ENCODE results near the gene SEC22B. TPM values are rescaled to one million over a fixed set of nuclear protein-coding genes. Genes with fewer than 3 reads are reported as not detected.
"Not testable (repeated sequence)": the region's sequence is repeated elsewhere in the genome, so short reads cannot be mapped to it uniquely, and the experiment has no call there.

Gene SEC22B
- total and polyA plus RNA-seq, 4 donors = 25.1 to 39.1 (median 25.7) TPM

- not testable (repeated sequence) for H3K27me3 ChIP-seq (ENCODE audit: control insufficient read depth, insufficient read depth, low read length); H3K4me3 ChIP-seq (ENCODE audit: low read depth, low read length); H3K9me3 ChIP-seq (ENCODE audit: control insufficient read depth, insufficient read depth, low read length); DNase-seq (ENCODE audit: low read depth in 4 of 6, low spot score in 6 of 6); H3K36me3 ChIP-seq (ENCODE audit: control insufficient read depth, insufficient read depth, low read length); H3K27ac ChIP-seq (ENCODE audit: low read depth, low read length); H3K4me1 ChIP-seq (ENCODE audit: control insufficient read depth, insufficient read depth, low read length)
Observed at GRCh38 chr1:120149420-120150059, 26.8 kb downstream of the SEC22B start.

- not testable (repeated sequence) for H3K36me3 ChIP-seq (ENCODE audit: control insufficient read depth, insufficient read depth, low read length); H3K4me1 ChIP-seq (ENCODE audit: control insufficient read depth, insufficient read depth, low read length); H3K9me3 ChIP-seq (ENCODE audit: control insufficient read depth, insufficient read depth, low read length); H3K27ac ChIP-seq (ENCODE audit: low read depth, low read length); H3K27me3 ChIP-seq (ENCODE audit: control insufficient read depth, insufficient read depth, low read length); H3K4me3 ChIP-seq (ENCODE audit: low read depth, low read length)
- peak in 1 of 6 donors; percentile 67 for DNase-seq (ENCODE audit: low read depth in 4 of 6, low spot score in 6 of 6)
- WGBS (ENCODE audit: insufficient coverage) = no CpG with 5 or more reads among the region's 1 CpG
Observed at GRCh38 chr1:120145806-120146205, 30.5 kb downstream of the SEC22B start.

GRCh38 chr1:120144626-120145025, 31.7 kb downstream of the SEC22B start:
- not testable (repeated sequence) for DNase-seq (ENCODE audit: low read depth in 4 of 6, low spot score in 6 of 6); H3K9me3 ChIP-seq (ENCODE audit: control insufficient read depth, insufficient read depth, low read length); H3K27me3 ChIP-seq (ENCODE audit: control insufficient read depth, insufficient read depth, low read length); H3K4me1 ChIP-seq (ENCODE audit: control insufficient read depth, insufficient read depth, low read length); H3K27ac ChIP-seq (ENCODE audit: low read depth, low read length); H3K4me3 ChIP-seq (ENCODE audit: low read depth, low read length); H3K36me3 ChIP-seq (ENCODE audit: control insufficient read depth, insufficient read depth, low read length)
- WGBS (ENCODE audit: insufficient coverage) = no CpG with 5 or more reads among the region's 1 CpG

- not testable (repeated sequence) for H3K27ac ChIP-seq (ENCODE audit: low read depth, low read length); H3K27me3 ChIP-seq (ENCODE audit: control insufficient read depth, insufficient read depth, low read length); DNase-seq (ENCODE audit: low read depth in 4 of 6, low spot score in 6 of 6); H3K4me1 ChIP-seq (ENCODE audit: control insufficient read depth, insufficient read depth, low read length); H3K4me3 ChIP-seq (ENCODE audit: low read depth, low read length); H3K9me3 ChIP-seq (ENCODE audit: control insufficient read depth, insufficient read depth, low read length); H3K36me3 ChIP-seq (ENCODE audit: control insufficient read depth, insufficient read depth, low read length)
- no CpG with 5 or more reads among the region's 2 CpGs for WGBS (ENCODE audit: insufficient coverage)
Observed at GRCh38 chr1:120144169-120144568, 32.2 kb downstream of the SEC22B start.

- not testable (repeated sequence) for DNase-seq (ENCODE audit: low read depth in 4 of 6, low spot score in 6 of 6); H3K4me1 ChIP-seq (ENCODE audit: control insufficient read depth, insufficient read depth, low read length); H3K27ac ChIP-seq (ENCODE audit: low read depth, low read length); H3K27me3 ChIP-seq (ENCODE audit: control insufficient read depth, insufficient read depth, low read length); H3K36me3 ChIP-seq (ENCODE audit: control insufficient read depth, insufficient read depth, low read length); H3K4me3 ChIP-seq (ENCODE audit: low read depth, low read length); H3K9me3 ChIP-seq (ENCODE audit: control insufficient read depth, insufficient read depth, low read length)
- no CpG with 5 or more reads among the region's 3 CpGs for WGBS (ENCODE audit: insufficient coverage)
Observed at GRCh38 chr1:120143334-120143733, 33.0 kb downstream of the SEC22B start.

GRCh38 chr1:120142512-120143263, 33.6 kb downstream of the SEC22B start:
- H3K4me3 ChIP-seq (ENCODE audit: low read depth, low read length); H3K9me3 ChIP-seq (ENCODE audit: control insufficient read depth, insufficient read depth, low read length); H3K27ac ChIP-seq (ENCODE audit: low read depth, low read length); H3K4me1 ChIP-seq (ENCODE audit: control insufficient read depth, insufficient read depth, low read length); H3K27me3 ChIP-seq (ENCODE audit: control insufficient read depth, insufficient read depth, low read length); H3K36me3 ChIP-seq (ENCODE audit: control insufficient read depth, insufficient read depth, low read length); DNase-seq (ENCODE audit: low read depth in 4 of 6, low spot score in 6 of 6): not testable (repeated sequence)
- no CpG with 5 or more reads among the region's 14 CpGs for WGBS (ENCODE audit: insufficient coverage)

GRCh38 chr1:120141865-120142264, 34.5 kb downstream of the SEC22B start:
- not testable (repeated sequence) for H3K27ac ChIP-seq (ENCODE audit: low read depth, low read length); H3K4me3 ChIP-seq (ENCODE audit: low read depth, low read length); H3K36me3 ChIP-seq (ENCODE audit: control insufficient read depth, insufficient read depth, low read length); H3K27me3 ChIP-seq (ENCODE audit: control insufficient read depth, insufficient read depth, low read length); H3K9me3 ChIP-seq (ENCODE audit: control insufficient read depth, insufficient read depth, low read length); H3K4me1 ChIP-seq (ENCODE audit: control insufficient read depth, insufficient read depth, low read length); DNase-seq (ENCODE audit: low read depth in 4 of 6, low spot score in 6 of 6)

GRCh38 chr1:120140656-120141265, 35.6 kb downstream of the SEC22B start:
- H3K27ac ChIP-seq (ENCODE audit: low read depth, low read length); DNase-seq (ENCODE audit: low read depth in 4 of 6, low spot score in 6 of 6); H3K36me3 ChIP-seq (ENCODE audit: control insufficient read depth, insufficient read depth, low read length); H3K4me3 ChIP-seq (ENCODE audit: low read depth, low read length); H3K4me1 ChIP-seq (ENCODE audit: control insufficient read depth, insufficient read depth, low read length); H3K27me3 ChIP-seq (ENCODE audit: control insufficient read depth, insufficient read depth, low read length); H3K9me3 ChIP-seq (ENCODE audit: control insufficient read depth, insufficient read depth, low read length): not testable (repeated sequence)
- WGBS (ENCODE audit: insufficient coverage) = no CpG with 5 or more reads among the region's 1 CpG

GRCh38 chr1:120136086-120136485, 40.2 kb downstream of the SEC22B start:
- WGBS (ENCODE audit: insufficient coverage) = no CpG with 5 or more reads among the region's 1 CpG
- H3K4me1 ChIP-seq (ENCODE audit: control insufficient read depth, insufficient read depth, low read length); H3K4me3 ChIP-seq (ENCODE audit: low read depth, low read length); DNase-seq (ENCODE audit: low read depth in 4 of 6, low spot score in 6 of 6); H3K36me3 ChIP-seq (ENCODE audit: control insufficient read depth, insufficient read depth, low read length); H3K27ac ChIP-seq (ENCODE audit: low read depth, low read length); H3K9me3 ChIP-seq (ENCODE audit: control insufficient read depth, insufficient read depth, low read length); H3K27me3 ChIP-seq (ENCODE audit: control insufficient read depth, insufficient read depth, low read length): not testable (repeated sequence)

GRCh38 chr1:120133928-120134325, 42.4 kb downstream of the SEC22B start:
- DNase-seq (ENCODE audit: low read depth in 4 of 6, low spot score in 6 of 6); H3K27ac ChIP-seq (ENCODE audit: low read depth, low read length); H3K4me1 ChIP-seq (ENCODE audit: control insufficient read depth, insufficient read depth, low read length); H3K4me3 ChIP-seq (ENCODE audit: low read depth, low read length); H3K36me3 ChIP-seq (ENCODE audit: control insufficient read depth, insufficient read depth, low read length); H3K27me3 ChIP-seq (ENCODE audit: control insufficient read depth, insufficient read depth, low read length); H3K9me3 ChIP-seq (ENCODE audit: control insufficient read depth, insufficient read depth, low read length): not testable (repeated sequence)
